HepG2 (cell line): Measurements from ENCODE around the gene KATNB1. TPM values are rescaled to one million over a fixed set of nuclear protein-coding genes. Genes with fewer than 3 reads are reported as not detected.

Experiments used
- ARID2 ChIP-seq: sonication (generic); formaldehyde crosslinking; IDR thresholded peaks from 2 replicates; pipeline ENCODE4 v1.8.1; 2022; ENCODE audit warnings: mild to moderate bottlenecking, missing genetic modification reagents, borderline replicate concordance
- ATRX ChIP-seq: sonication (generic); formaldehyde crosslinking; IDR thresholded peaks from 2 replicates; pipeline ENCODE4 v1.4.0; 2020; ENCODE audit warnings: missing genetic modification reagents, borderline replicate concordance
- CSRNP2 ChIP-seq: sonication (generic); formaldehyde crosslinking; conservative IDR thresholded peaks from 2 replicates; pipeline ENCODE4 v1.8.0; 2022; ENCODE audit warnings: low read depth, missing genetic modification reagents
- DMTF1 ChIP-seq: sonication (generic); formaldehyde crosslinking; IDR thresholded peaks from 2 replicates; pipeline ENCODE4 v1.4.0; 2020; ENCODE audit warnings: mild to moderate bottlenecking, missing genetic modification reagents
- DPF2 ChIP-seq: sonication (generic); formaldehyde crosslinking; IDR thresholded peaks from 2 replicates; pipeline ENCODE4 v1.4.0; 2020; ENCODE audit warnings: mild to moderate bottlenecking, low read depth, missing genetic modification reagents, borderline replicate concordance
- HDAC1 ChIP-seq: sonication (generic); formaldehyde crosslinking; IDR thresholded peaks from 2 replicates; pipeline ENCODE4 v1.5.1; 2020; ENCODE audit warnings: mild to moderate bottlenecking, missing genetic modification reagents
- HNRNPK ChIP-seq: fragments of 200-400 bp; formaldehyde crosslinking; IDR thresholded peaks from 2 replicates; pipeline ENCODE4 v1.6.1; 2018; ENCODE audit warnings: low read length, low read depth, moderate library complexity, mild to moderate bottlenecking; ENCODE audit not compliant: poor library complexity, severe bottlenecking
- MAFK ChIP-seq, 2 experiments: IDR thresholded peaks in 1 of 2; conservative IDR thresholded peaks in 1 of 2; 2 replicates each; pipeline ENCODE4 v1.6.1; 2011; ENCODE audit warnings: improper control_type of control experiment in 2 of 2, low read length in 2 of 2
- MLX ChIP-seq: IDR thresholded peaks from 2 replicates; pipeline ENCODE4 v1.6.1; 2016
- MYNN ChIP-seq: sonication (generic); formaldehyde crosslinking; IDR thresholded peaks from 2 replicates; pipeline ENCODE4 v1.4.0; 2020; ENCODE audit warnings: mild to moderate bottlenecking, low read depth, missing genetic modification reagents
- SP140L ChIP-seq: sonication (generic); formaldehyde crosslinking; IDR thresholded peaks from 2 replicates; pipeline ENCODE4 v1.4.0; 2020; ENCODE audit warnings: missing genetic modification reagents, borderline replicate concordance
- TBP ChIP-seq: sonication (generic); formaldehyde crosslinking; IDR thresholded peaks from 2 replicates; pipeline ENCODE4 v1.5.0; 2020; ENCODE audit warnings: missing genetic modification reagents
- ZBTB21 ChIP-seq: sonication (generic); formaldehyde crosslinking; IDR thresholded peaks from 2 replicates; pipeline ENCODE4 v1.4.0; 2020; ENCODE audit warnings: missing genetic modification reagents
- ZBTB44 ChIP-seq: sonication (generic); formaldehyde crosslinking; IDR thresholded peaks from 2 replicates; pipeline ENCODE4 v1.4.0; 2020; ENCODE audit warnings: missing genetic modification reagents
- ZFP41 ChIP-seq: sonication (generic); formaldehyde crosslinking; IDR thresholded peaks from 2 replicates; pipeline ENCODE4 v1.4.0; 2020; ENCODE audit warnings: mild to moderate bottlenecking, missing genetic modification reagents, borderline replicate concordance
- ZIK1 ChIP-seq: sonication (generic); formaldehyde crosslinking; IDR thresholded peaks from 2 replicates; pipeline ENCODE4 v1.5.0; 2020; ENCODE audit warnings: mild to moderate bottlenecking, low read depth, missing genetic modification reagents, borderline replicate concordance
- ZNF569 ChIP-seq: sonication (generic); formaldehyde crosslinking; IDR thresholded peaks from 2 replicates; pipeline ENCODE4 v1.5.0; 2020; ENCODE audit warnings: mild to moderate bottlenecking, missing genetic modification reagents, moderate library complexity, borderline replicate concordance
- ZNF83 ChIP-seq: sonication (generic); formaldehyde crosslinking; IDR thresholded peaks from 2 replicates; pipeline ENCODE4 v1.4.0; 2020; ENCODE audit warnings: missing genetic modification reagents, mild to moderate bottlenecking, borderline replicate concordance
- ZUFSP ChIP-seq: sonication (generic); formaldehyde crosslinking; IDR thresholded peaks from 2 replicates; pipeline ENCODE4 v1.9.0; 2021; ENCODE audit warnings: missing genetic modification reagents, mild to moderate bottlenecking, borderline replicate concordance
- polyA plus RNA-seq, 8 experiments: library from polyadenylated mRNA; depleted of rRNA in 3 of 8; stranded (reverse) in 7 of 8; unstranded in 1 of 8; fragments of >200 nt; fragmentation: Illumina TruSeq in 4 of 8; extraction: Trizol in 4 of 8; gene quantifications; 2 replicates each; pipeline versions ENCODE4 v1.2.1 to v1.2.3, GENCODE V29; 2011 to 2016; ENCODE audit warnings: low read depth in 4 of 8, missing spikeins in 1 of 8, mixed read lengths in 1 of 8; ENCODE audit not compliant: insufficient read depth in 1 of 8
- total RNA-seq, 5 experiments: library from RNA; depleted of rRNA; stranded (reverse); fragments of >200 nt; fragmentation: Illumina TruSeq; extraction: Trizol; gene quantifications; 2 replicates each; pipeline ENCODE4 v1.2.3, GENCODE V29; 2016; ENCODE audit warnings: low read depth in 1 of 5

Gene KATNB1
- total and polyA plus RNA-seq, 2 of the 13 experiments (the other 11 are each of a cell fraction or from before 2014, with no cell fraction given): 31.5 to 43.5 TPM

GRCh38 chr16:57781741-57782606 lies 46.4 kb downstream of the KATNB1 start (continued):
- TF ChIP-seq ZUFSP (no peak), HDAC1 (peak; percentile 65; the same call in 1 of the 2 replicates), HNRNPK (no peak), MLX (CRISPR knock-in tag) (peak; percentile 68; the same call in 1 of the 2 replicates), SP140L (CRISPR knock-in tag) (no peak), DPF2 (CRISPR knock-in tag) (no peak; the same call in 1 of the 2 replicates), ZIK1 (CRISPR knock-in tag) (0 out of 2 replicates have a peak, but pooled peaks have one; percentile 29), TBP (CRISPR knock-in tag) (no peak), ZNF569 (CRISPR knock-in tag) (no peak), MAFK (conservative IDR thresholded peaks at IDR 0.05 in 1 of 2, IDR thresholded peaks at IDR 0.05 in 1 of 2; ENCODE audit: low read length in 2 of 2) (peak in 1 of 2 experiments; percentile 25; a peak in 1 of 4 replicates), ZNF83 (CRISPR knock-in tag) (0 out of 2 replicates have a peak, but pooled peaks have one; percentile 42), ZBTB44 (CRISPR knock-in tag) (no peak), ATRX (CRISPR knock-in tag) (no peak), ZFP41 (CRISPR knock-in tag) (no peak), DMTF1 (CRISPR knock-in tag) (no peak), MYNN (peak; percentile 64; the same call in 1 of the 2 replicates), CSRNP2 (CRISPR knock-in tag) (no peak), ARID2 (peak; percentile 69; the same call in 1 of the 2 replicates), ZBTB21 (CRISPR knock-in tag) (no peak; the same call in 1 of the 2 replicates)
